Middle frontal gyrus (tissue), 1 donor: Measurements from ENCODE around the gene EAPP.
"Not testable (repeated sequence)": the region's sequence is repeated elsewhere in the genome, so short reads cannot be mapped to it uniquely, and the experiment has no call there.

Experiments
- DNase-seq: peaks from one replicate; pipeline ENCODE4 v3.0.0-alpha.2; 2015; ENCODE audit warnings: low spot score; ENCODE audit errors: extremely low spot score

Gene EAPP

DNA sequence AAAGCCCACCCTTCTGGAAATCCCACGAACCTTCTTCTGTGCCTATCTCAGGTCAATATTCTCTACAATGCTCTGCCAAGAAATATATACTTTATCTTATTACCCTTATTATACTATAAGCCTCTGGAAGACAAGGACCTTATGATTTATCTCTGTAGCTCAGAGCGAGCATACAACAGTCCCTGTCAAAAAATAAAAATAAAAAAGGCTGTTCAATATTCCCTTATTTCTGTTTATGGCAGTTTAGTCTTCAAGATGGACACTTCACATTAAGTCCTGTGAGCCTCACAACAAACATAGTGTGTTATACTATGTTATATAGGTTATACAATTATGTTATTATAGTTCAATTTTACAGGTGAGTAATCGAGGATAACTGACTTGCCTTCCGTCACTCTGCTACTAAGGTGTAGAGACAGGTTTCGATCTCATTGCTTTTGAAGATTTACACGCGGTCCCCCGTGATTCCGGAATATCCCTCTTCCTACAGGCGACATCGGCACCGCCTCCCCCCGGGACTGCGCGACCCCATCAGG, 562 bp downstream of the EAPP start:
- no peak for DNase-seq

DNA sequence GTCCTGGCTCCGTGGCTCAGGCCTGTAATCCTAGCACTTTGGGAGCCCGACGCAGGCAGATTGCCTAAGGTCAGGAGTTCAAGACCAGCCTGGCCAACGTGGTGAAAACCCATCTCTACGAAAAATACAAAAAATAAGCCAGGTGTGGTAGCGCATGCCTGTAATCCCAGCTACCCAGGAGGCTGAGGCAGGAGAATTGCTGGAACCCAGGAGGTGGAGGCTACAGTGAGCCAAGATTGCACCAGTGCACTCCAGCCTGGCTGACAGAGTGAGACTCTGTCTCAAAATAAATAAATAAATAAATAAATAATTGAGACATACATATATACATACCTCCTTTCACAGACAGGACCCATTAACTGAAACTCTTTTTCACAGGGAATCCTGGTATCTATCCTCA, 1.4 kb downstream of the EAPP start:
- DNase-seq = not testable (repeated sequence)

DNA sequence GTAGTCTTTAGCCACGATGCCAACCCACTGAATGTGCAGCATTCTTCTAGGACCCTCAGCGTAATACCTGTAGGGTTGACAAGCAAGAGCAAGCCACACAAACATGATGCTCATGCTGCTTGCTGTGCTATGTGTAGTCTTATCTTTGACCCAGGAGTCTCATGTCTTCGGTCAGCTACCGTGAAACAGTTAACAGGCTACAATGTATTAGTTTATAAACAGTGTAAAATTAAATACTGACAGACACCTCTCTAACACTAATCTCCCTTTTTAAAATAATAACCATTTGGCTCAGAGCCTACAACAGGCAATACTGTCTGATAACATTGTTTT, 1.9 kb downstream of the EAPP start:
- no peak for DNase-seq

DNA sequence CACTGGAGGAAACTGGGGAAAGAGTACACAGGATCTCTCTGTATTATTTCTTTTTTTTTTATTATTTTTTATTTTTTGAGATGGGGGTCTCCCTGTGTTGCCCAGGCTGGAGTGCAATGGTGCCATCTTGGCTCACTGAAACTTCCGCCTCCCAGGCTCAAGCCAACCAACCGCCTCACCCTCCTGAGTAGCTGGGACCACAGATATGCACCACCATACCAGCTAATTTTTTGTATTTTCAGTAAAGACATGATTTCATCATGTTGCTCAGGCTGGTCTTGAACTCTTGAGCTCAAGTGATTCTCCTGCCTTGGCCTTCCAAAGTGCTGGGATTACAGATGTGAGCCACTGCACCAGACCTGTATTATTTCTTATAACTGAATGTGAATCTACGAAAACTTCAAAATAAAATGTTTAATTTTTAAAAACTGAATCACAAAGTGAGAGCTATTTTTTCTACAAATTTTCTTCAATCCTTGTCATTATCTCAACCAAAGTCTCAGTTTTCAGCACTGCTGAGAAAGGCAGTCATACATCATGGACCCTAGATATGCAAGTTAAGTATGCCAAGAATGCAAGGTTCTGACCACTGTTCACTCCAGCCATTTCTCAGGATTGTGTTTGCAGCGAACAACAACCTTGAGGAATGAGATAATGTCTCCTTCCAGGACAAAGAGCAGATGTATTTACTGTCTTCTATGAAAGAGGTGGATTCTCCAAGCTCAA, 2.4 kb downstream of the EAPP start:
- no peak for DNase-seq

DNA sequence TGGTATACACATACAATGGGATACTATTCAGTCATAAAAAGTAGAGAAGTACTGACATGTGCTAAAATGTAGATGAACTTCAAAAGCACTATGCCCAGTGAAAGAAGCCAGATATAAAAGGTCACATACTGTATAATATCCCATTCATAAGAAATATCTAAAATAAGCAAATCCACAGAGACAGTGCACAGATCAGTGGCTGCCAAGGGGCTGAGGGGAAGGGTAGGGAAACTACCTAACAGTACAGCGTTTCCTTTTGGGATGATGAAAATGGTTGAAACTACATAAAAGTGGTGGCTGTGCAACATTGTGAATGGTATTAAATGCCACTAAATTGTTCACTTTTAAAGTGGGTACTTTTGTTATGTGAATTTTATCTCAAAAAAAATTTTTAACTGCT, 11.9 kb downstream of the EAPP start:
- DNase-seq = no peak

DNA sequence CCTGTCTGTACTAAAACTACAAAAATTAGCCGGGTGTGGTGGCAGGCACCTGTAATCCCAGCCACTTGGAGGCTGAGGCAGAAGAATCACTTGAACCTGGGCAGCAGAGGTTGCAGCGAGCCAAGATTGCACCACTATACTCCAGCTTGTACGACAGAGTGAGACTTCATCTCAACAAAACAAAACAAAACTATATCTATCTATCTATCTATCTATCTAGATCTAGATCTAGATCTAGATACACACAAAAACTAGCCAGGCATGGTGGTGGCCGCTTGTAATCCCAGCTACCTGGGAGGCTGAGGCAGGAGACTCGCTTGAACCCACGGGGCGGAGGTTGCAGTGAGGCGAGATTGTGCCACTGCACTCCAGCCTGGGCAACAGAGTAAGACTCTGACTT, 15.3 kb downstream of the EAPP start:
- DNase-seq = not testable (repeated sequence)

DNA sequence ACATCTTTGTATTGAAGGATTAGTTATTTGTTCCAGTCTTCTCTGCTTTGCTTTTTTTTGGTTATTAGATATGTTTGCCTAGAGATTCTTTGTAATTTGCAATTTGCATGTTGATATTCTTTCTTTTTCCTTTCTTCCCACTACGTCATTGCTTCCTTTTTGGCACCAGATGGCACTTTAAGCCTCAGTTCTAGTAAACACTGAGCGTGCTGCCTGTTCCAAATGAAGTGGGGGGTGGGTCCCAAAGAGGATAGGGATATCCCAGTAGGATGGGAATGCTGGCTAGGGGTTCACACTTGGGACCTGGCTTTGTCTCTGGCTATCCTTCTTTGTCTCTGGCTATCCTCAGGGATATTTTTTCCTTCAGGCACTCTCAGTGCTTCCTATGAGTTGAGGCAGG, 17.0 kb downstream of the EAPP start:
- DNase-seq = no peak

DNA sequence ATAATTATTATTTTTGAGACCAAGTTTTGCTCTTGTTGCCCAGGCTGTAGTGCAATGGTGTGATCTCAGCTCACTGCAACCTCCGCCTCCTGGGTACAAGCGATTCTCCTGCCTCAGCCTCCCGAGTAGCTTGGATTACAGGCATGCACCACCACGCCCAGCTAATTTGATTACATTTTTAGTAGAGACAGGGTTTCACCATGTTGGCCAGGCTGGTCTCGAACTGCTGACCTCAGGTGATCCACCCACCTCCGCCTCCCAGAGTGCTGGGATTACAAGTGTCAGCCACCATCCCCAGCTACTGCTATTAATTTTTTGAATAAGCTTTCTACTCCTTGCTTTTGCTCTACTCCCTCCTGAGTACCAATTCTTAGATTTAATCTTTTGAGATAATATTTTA, 18.4 kb downstream of the EAPP start:
- not testable (repeated sequence) for DNase-seq

DNA sequence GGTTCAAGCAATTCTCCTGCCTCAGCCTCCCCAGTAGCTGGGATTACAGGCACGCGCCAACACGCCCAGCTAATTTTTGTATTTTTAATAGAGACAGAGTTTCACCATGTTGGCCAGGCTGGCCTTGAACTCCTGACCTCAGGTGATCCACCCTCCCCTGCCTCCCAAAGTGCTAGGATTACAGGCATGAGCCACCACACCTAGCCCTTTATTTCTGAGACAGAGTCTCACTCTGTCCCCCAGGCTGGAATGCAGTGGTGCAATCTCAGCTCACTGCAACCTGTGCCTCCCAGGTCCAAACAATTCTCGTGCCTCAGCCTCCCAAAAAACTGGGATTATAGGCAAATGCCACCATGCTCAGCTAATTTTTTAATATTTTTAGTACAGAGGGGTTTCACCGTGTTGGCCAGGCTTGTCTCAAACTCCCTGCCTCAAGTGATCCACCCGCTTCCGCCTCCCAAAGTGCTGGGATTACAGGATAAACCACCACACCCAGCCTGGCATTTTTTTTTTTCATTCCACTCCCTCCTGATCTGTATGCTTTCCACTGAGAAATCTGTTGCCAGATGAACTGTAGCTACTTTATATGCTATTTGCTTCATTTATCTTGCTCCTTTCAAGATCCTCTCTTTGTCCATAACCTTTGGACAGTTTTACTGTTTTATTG, 19.1 kb downstream of the EAPP start:
- not testable (repeated sequence) for DNase-seq

DNA sequence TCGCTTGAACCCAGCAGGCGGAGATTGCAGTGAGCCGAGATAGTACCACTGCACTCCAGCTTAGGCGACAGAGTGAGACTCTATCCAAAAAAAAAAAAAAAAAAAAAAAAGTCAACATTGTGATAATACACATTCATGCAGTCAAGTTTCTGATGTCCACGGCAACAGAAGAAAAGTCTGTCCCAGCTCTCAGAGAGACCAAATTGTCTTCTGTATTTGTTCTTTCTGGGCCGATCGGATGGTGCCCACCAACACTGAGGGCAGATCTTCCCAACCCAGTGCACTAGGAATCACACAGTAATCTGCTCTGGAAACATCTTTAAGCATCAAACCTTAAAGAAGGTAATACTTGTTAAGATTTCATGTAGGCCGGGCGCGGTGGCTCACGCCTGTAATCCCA, 31.6 kb downstream of the EAPP start:
- DNase-seq = no peak

DNA sequence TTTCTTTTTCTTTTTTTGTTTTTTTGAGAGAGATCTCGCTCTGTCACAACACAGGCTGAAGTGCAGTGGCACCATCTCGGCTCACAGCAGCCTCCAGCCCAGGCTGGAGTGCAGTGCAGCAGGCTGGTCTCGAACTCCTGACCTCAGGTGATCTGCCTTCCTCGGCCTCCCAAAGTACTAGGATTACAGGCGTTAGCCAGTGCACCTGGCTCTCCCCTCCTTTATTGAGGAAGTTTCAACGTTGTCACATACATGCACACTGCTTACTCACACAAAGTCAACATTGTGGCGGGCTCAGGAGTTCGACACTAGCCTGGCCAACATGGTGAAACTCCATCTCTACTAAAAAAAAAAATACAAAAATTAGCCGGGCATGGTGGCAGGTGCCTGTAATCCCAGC, 32.0 kb downstream of the EAPP start:
- no peak for DNase-seq

DNA sequence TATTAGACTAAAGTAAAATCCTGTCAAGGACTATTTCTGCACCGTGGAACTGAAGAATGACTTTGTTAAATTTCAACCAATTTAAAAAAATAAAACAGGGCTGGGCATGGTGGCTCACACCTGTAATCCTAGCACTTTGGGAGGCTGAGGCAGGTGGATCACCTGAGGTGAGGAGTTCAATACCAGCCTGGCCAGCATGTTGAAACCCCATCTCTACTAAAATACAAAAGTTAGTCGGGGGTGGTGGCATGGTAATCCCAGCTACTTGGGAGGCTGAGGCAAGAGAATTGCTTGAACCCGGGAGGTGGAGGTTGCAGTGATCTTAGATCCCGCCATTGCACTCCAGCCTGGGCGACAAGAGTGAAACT, 34.4 kb downstream of the EAPP start:
- DNase-seq = not testable (repeated sequence)

DNA sequence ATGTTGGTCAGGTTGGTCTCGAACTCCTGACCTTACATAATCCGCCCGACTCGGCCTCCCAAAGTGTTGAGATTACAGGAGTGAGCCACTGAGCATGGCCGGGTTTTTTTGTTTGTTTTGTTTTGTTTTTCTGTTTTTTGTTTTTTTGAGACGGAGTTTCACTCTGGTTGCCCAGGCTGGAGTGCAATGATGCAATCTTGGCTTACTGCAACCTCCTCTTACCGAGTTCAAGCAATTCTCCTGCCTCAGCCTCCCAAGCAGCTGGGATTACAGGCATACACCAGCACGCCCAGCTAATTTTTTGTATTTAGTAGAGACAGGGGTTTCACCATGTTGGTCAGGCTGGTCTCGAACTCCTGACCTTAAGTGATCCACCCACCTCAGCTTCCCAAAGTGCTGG, 35.5 kb downstream of the EAPP start:
- not testable (repeated sequence) for DNase-seq

DNA sequence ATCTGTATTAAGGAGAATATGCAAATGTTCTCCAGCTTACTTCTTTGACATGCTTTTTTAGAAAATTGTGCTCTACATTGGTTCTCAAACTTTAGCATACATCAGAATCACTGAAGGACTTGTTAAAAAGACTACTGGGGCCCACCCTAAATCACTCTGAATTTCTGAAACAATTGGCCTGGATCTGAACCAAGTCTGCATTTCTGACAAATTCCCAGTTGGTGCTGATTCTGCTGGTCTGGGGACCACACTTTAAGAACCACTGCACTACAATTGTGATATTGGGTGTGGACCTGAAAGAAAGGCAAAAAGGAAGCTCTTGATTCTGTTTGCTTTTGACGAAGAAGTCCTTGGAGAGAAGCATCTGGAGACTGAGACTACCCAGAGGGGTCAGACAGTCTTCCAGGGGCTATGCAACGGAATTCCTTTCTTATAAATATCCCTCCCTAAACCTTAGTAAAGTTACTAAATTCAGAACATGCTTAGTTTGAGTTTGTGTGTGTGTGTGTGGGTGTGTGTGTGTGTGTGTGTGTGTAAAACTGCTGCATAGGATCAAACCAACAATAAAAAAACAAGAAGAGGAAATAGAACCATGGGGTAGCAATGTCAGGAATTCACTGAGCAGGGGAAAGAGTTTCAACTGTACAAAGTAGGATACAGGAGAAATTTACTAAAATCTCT, 36.8 kb downstream of the EAPP start:
- DNase-seq = no peak

DNA sequence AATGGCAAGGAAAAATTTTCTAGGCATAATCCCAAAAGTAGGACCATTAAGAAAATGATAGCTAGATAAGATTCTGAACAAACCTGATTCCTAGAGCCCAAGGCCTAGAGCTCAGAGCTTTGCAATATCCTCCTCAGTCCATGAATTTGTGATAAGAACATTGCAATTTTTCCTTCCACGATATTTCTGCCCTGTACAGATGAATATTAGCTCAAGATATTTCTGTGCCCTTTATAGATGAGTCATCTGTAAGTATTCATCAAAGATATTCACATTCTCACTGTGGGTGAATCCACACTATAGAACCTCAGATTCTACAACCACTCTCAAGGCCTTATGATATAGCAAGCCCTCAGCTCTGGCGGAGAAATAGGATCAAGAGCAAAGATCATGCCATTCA, 37.5 kb downstream of the EAPP start:
- DNase-seq = no peak

DNA sequence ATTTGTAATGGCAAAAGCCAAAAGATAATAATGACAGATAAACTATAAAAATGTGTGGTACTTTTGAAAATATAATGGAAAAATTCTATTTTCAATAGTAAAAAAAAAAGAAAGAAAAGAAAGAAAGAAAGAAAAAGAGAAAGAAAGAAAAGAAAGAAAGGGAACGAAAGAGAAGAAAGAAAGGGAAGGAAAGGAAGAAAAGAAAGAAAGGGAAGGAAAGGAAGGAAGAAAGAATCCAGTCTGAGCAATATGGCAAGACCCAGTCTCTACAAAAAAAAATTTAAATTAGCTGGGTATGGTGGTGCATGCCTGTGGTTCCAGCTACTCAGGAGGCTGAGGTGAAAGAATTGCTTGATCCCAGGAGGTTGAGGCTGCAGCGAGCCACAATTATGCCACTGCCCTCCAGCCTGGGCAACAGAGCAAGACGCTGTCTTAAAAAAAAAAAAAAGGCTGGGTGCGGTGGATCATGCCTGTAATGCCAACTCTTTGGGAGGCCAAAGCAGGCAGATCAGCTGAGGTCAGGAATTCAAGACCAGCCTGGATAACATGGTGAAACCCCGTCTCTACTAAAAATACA, 38.4 kb downstream of the EAPP start:
- no peak for DNase-seq

DNA sequence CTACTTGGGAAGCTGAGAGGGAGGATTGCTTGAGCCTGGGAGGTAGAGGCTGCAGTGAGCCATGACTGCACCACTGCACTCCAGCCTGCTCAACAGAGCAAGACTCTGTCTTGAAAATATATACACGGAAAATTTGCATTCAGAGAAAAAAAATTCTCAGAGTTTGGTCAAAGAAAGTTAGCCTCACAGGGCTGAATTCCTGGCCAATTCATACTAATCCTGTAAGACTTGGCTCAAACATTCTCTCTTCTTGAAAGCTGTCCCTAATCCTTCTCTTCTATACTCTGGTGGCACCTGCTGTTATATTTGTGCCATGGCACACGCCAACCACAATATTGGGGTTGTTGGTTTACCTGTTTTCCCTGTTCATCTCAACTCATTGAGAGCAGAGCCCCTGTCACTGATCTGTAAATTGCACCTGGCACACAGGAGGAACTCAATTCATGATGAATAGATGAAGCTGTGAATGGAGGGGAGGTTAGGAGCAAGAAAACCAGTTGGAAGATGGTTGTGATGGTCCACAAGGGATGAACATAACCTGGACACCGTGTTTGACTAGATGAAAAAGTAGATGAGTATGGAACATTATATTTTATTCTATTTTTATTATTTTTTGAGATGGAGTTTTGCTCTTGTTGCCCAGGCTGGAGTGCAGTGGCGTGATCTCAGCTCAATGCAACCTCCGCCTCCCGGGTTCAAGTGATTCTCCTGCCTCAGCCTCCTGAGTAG, 40.7 kb downstream of the EAPP start:
- DNase-seq = no peak

DNA sequence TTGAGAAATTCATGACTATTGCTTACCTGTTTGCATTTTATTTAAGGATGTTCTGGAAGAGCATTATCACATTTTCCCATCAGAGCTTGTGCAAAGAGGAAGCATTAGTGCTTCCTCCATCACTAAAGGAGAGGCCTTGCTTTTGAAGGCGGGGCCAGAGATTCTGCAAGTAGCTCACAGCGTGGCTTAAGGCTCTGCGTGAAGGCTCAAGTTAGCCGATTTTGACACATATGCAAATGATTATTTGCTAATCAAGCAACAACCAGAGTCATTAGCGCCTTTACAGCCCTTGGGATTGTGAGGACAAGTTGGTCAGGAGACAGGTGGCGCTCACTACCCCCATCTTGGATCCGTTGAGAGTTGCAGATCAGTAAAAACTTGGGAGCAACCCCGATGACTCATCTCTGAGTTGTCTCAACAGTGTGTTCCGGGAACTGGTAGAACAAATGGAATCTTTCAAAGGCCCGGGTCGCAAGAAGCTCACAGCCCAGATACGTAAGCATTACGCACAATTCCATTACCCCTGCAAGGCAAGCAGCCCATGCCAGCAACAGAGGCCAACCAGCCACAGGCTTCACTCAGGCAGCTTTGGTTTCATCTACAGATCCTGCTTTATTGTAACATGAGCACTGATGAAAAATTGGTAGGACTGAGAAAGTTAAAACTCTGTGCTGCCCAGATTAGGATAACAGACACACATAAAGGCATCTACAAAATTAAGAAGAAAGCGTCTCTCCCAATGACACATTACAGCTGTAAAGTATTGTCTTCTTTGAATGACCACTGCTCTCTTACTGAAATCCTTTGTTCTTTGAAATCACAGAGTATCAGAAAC, 42.6 kb downstream of the EAPP start:
- DNase-seq = no peak

DNA sequence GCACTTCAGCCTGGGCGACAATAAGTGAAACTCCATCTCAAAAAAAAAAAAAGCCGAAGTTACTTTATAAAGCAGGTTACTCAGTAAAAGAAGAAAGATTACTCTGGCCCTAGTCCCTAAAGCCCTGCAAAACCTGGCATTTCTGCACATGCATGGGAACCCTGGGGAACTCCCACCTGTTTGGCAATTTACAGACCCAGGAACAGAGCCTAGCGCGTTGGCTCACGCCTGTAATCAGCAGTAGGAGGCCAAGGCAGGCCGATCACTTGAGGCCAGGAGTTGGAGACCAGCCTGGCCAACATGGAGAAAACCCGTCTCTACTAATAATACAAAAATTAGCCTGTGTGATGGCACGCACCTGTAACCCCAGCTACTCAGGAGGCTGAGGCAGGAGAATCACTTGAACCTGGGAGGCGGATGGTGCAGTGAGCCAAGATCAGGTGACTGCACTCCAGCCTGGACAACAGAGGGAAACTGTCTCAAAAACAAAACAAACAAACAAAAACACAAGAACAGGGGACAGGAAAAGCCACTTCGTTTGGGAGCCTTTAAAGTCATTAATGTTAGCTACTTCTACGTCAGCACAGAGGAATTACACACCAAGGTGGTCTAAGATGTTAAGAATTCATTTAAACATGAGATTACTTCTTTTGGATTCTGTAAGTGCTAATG, 43.4 kb downstream of the EAPP start:
- no peak for DNase-seq

DNA sequence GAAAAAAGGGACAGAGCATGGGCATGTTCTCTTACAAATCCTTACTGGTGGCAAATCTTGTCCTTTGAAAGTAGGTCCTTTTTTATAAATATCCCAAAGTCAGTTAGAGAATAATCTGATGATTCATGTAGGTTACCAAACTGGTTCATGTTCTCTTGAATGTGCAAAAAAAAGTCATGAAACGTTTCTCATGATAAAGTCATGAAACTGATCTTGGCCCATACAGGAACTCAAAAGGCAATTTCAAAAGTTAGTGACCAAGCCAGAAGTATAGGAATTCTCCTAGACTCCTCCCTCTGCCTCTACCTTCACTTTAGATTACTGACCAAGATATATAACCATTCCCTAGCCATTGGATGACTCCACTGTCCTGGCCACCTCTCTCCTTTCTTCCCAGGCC, 50.2 kb downstream of the EAPP start:
- no peak for DNase-seq
